ENCODE results near the gene PPP2R2B. TPM values are rescaled to one million over a fixed set of nuclear protein-coding genes. Genes with fewer than 3 reads are reported as not detected.

Gene PPP2R2B
- total RNA-seq, 1 donor from 2014 or later, result 0.95 TPM

DNA sequence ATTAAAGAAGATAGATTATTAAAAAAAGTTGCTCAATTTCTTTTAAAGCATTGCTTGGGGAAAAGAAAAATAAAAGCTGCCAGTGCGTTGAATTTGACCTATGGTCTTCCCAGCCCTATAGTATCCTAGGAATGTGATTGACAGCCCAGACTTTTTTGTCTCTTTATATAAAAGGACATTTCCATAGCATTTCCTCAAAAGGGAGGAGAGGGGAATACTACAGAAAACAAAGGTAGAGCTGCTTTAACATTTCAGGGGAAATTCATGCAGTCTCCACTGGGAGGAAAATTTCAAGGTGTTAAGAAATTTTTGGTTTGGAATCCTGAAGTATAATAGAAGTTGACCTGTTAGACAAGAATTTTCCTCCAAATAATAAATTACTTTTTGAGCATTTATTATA lies 344.7 kb downstream of the PPP2R2B start:
- Histone ChIP-seq H3K9me3 (no peaks in the 10 kb centered on the region), H3K27me3 (ENCODE audit: low read depth) (no peaks in the 10 kb centered on the region), H3K36me3 (no peaks in the 10 kb centered on the region), H3K4me3 (no peak overlapping the region), H3K27ac (no peak overlapping the region), H3K4me1 (no peaks in the 10 kb centered on the region)
- intact Hi-C loops (cut with DNase I), result loop anchor here (10.0 kb wide), 1 partner anchor 431 kb away; no protein-coding TSS in a partner anchor
- DNase-seq (no peak), ATAC-seq (no peak)
- TF ChIP-seq, protein P1, sequence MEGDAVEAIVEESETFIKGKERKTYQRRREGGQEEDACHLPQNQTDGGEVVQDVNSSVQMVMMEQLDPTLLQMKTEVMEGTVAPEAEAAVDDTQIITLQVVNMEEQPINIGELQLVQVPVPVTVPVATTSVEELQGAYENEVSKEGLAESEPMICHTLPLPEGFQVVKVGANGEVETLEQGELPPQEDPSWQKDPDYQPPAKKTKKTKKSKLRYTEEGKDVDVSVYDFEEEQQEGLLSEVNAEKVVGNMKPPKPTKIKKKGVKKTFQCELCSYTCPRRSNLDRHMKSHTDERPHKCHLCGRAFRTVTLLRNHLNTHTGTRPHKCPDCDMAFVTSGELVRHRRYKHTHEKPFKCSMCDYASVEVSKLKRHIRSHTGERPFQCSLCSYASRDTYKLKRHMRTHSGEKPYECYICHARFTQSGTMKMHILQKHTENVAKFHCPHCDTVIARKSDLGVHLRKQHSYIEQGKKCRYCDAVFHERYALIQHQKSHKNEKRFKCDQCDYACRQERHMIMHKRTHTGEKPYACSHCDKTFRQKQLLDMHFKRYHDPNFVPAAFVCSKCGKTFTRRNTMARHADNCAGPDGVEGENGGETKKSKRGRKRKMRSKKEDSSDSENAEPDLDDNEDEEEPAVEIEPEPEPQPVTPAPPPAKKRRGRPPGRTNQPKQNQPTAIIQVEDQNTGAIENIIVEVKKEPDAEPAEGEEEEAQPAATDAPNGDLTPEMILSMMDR (IDR thresholded peaks at IDR 0.05), result no peak

DNA sequence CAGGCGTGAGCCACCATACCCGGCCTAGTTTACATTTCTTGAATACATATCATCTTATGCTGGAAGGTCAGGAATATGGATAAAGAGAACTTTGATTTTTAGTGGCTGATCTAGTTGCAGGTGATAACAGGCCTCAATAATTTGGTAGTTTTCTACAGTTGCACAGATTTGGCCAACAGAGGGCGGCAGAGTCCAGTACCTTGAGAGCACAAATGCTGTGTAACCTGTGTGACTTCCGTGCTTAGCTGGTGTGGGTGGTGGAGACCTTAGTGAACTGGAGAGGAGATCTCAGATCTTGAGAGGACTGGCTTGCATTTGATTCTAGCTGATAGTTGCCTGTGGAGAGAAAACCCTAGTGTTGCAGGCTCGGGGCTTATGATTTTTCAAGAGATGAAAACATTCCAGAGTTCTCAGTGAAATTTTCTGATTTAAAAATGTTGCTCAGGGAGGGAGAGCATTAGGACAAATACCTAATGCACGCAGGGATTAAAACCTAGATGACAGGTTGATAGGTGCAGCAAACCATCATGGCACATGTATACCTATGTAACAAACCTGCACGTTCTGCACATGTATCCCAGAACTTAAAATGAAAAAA lies 345.2 kb downstream of the PPP2R2B start:
- TF ChIP-seq, protein P1 (IDR thresholded peaks at IDR 0.05), result peak; percentile 66
- peak; percentile 62 for DNase-seq
- intact Hi-C loops (cut with DNase I), result loop anchor here (10.0 kb wide), 1 partner anchor 431 kb away; no protein-coding TSS in a partner anchor
- Histone ChIP-seq H3K9me3 (no peaks in the 10 kb centered on the region), H3K27me3 (ENCODE audit: low read depth) (no peaks in the 10 kb centered on the region), H3K4me3 (no peak overlapping the region), H3K36me3 (no peaks in the 10 kb centered on the region), H3K27ac (no peak overlapping the region), H3K4me1 (no peaks in the 10 kb centered on the region)
- ATAC-seq, result peak; percentile 81
